HG03175 (cell line): ENCODE results near the gene FILIP1L.
"Not testable (repeated sequence)": the region's sequence is repeated elsewhere in the genome, so short reads cannot be mapped to it uniquely, and the experiment has no call there.

Experiments
- ATAC-seq: cut with Tn5 transposase; IDR thresholded peaks from one replicate; pipeline ENCODE4 v1.9.1; 2021; ENCODE audit warnings: mild to moderate bottlenecking, moderate library complexity; ENCODE audit not compliant: unreplicated experiment

Gene FILIP1L

DNA sequence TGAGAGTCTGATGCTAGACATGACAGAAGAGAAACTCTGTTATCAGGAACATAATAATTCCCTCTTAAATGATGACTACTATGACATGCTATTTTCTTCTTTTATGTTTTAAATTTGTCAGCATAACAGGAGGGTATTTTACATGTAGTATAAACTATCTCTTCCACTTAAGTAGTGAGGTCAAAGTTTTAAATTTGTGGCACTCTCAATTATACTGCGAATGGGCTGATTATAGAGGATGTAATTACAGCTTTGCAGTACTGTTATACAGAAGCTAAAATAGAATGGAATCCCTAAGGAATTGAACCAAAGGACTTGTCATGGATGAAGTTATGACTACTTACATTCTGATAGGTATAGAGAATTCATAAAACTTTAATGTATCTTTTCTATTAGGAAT, 262.3 kb downstream of the FILIP1L start:
- no peak for ATAC-seq

DNA sequence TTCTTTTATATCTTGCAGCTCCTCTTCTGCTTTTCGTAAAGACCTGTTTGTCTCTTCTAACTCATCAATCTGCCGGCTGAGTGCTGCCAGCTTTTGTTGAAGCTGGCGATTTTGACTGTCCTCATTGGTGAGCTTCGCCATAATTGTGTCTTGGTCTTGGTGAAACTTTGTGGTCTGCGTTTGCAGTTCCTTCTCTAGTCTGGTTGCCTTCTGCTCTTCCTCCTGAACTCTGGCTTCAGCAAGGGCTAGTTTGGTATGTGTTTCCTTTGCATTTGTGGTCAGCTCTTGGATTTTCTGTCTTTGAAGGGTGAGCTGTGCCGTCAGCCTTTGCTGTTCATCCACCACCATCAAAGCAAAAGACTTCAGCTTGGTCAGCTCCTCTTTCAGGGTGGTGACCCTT, 263.7 kb downstream of the FILIP1L start:
- no peak for ATAC-seq

DNA sequence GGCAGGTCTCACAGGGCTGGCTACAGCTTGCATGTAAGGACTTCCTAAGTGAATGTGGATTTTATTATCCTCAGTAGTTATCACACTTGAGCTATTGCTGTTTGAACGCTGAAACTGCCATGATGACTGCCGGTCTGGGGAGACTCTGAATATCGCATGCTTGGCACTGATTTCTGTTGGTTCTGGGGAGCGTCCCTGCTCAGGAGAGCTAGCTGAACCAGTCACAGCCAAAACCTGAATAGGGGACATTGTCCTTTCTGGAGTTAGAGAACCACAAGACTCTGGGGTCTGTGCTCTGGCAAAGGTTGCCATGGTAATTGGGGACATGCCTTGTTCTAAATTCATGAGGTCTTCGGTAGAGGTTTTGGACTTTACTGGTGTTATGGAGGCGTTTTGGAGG, 265.9 kb downstream of the FILIP1L start:
- ATAC-seq = no peak

DNA sequence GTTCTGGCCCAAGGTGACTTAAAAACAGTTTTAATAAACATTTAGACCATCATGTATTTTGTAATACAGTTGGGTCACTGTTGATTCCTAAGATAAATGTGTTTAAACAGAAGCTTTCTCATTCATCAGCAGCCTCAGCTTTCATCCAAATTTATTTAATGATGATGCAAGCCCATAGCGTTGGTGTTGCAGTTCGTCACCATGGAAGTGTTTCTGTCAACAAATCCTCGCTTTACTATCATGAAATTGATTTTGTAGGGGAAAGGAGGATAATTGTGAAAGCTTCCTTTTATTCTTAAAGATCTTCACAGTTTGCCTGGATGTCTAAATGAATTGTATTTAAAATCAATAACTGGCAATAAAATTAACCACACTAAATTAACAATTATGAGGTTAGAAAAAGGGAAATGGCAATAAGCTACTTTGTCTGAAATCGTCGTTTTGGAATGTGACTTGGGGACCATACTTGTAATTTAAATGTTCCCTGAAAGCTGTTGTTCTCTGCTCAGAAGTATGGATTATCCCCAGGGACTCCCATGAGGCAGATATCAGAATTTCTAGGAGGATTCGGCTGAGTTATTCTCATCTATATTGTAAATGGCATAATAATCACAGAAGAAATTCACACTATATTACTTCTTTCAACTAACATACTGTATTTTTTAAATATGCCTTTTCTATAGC, 267.7 kb downstream of the FILIP1L start:
- no peak for ATAC-seq

GRCh38 chr3:99845999-99846398, 268.3 kb downstream of the FILIP1L start:
- no peak for ATAC-seq

GRCh38 chr3:99845331-99845730, 269.0 kb downstream of the FILIP1L start:
- no peak for ATAC-seq

GRCh38 chr3:99843590-99844258, 270.6 kb downstream of the FILIP1L start:
- peak; percentile 22 for ATAC-seq

GRCh38 chr3:99842826-99843589, 271.3 kb downstream of the FILIP1L start:
- peak; percentile 74 for ATAC-seq

GRCh38 chr3:99841949-99842348, 272.4 kb downstream of the FILIP1L start:
- not testable (repeated sequence) for ATAC-seq

- ATAC-seq = no peak
These were observed 274.7 kb downstream of the FILIP1L start for GRCh38 chr3:99839613-99840012.

DNA sequence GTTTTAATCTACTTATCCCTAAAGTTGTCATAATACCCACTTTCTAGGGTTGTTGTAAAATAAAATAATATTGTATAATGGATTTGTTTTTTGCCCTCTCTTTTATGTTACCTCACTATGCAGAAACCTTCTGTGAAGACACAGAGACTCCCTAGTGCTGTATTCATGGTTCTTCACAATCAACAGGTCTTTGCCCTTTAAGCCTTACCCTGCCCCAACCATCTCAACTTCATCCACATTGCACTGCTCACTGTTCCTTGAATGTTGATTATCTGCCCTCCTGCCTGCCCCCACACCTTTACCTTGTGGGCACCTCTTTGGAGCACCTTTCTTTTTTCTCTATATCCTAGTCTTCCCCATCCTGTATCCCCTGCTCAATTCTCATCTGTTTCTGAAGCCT, 275.5 kb downstream of the FILIP1L start:
- no peak for ATAC-seq

GRCh38 chr3:99837715-99838114, 276.6 kb downstream of the FILIP1L start:
- ATAC-seq = no peak

- no peak for ATAC-seq
These were observed 277.6 kb downstream of the FILIP1L start for GRCh38 chr3:99836681-99837080.

- no peak for ATAC-seq
These were observed 279.9 kb downstream of the FILIP1L start for GRCh38 chr3:99834211-99834957.

DNA sequence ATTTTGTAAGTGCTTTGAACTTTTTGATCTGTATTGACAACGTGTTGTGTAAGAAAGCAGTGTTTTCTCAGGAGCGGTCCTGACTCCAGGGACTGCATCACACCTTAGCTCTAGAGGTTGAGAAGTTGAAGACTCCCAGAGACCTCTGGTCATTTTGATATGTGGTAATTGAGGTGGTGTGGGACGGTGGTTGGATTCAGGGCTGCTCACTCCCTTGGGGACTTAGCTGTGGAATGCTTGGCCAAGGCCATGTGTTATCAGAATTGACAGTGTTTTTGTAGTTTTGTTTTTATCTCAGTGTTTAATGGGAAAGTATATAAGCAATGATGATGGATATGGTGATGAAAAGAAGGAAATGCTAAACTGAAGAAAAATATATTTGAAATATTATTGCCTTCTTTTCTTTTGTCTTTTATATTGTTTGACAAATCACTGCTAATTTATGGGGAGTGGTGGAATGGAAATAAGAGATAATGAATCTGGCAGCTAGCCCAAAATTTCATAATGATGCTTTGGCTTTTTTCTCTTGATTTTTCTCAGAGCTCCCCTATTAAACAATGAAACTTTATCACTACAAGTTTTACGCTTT, 280.6 kb downstream of the FILIP1L start:
- ATAC-seq = no peak

DNA sequence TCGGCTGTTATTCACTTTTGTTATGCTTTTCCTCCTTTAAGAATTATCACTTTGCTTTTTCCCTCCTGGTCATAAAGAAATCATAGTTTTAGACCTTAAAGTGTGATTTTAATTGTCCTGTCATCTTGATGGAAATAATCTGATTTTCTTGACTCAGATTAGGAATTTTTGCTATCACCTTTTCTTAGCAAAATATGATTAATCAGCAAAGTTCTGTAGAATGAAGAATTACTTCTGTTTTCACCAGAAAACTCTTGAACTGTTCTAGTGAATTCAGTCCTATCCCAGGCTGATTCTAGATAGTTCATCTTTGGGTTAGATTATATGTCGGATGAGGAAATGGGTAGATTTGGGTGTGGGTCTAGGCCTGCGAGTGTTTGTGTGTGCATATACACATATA, 284.5 kb downstream of the FILIP1L start:
- no peak for ATAC-seq

DNA sequence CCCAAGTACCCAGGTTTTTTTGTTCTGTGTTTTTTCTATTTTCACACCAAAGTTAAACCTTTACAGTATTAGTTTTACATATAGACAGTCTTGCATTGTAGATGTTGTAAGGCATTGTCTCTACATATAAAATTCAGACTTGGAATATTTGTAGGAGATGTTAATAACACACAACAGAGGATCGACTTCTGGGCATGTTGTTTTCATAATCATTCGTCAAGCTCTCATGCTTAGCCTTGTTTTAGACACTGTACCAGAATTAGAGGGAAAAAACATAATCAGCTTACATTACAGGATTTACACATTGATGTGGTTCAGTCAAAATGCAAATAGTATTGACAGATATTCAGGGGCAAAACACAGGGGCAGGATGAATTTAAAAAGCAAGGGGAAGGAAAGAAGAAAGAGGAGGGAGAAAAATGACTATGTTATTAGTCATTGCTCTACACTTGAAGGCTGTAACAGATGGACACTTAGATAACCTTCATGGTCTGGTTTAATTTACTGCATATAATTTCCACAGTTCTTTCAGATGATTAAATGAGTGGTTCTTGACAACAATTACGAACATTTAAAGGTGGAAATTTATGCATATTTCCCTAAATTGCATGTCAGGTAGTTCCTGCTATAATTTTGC, 289.2 kb downstream of the FILIP1L start:
- ATAC-seq = no peak

GRCh38 chr3:99823723-99824711, 290.3 kb downstream of the FILIP1L start:
- ATAC-seq = no peak

DNA sequence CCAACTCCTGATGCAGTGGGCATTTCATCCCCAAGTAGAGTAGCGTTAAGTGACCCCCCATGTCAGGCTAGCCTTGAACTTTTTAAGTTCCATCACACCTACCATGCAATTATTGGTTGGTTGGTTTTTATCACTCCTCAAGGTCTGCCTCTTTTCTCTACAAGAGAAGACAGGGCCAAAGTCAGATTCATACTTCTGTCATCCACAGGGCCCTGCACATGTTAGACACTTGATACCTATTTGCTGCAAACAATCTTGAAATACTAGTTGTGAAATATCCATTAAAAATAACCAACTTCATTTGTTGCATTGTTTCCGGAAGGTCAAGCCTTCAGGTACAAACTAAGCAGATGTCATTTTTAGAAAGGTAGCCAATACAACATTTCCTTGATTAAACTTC, 295.5 kb downstream of the FILIP1L start:
- ATAC-seq = no peak
